Spleen (tissue), 7 donors: Measurements from ENCODE around the gene ZNF701.
"Not testable (repeated sequence)": the region's sequence is repeated elsewhere in the genome, so short reads cannot be mapped to it uniquely, and the experiment has no call there.

ENCODE experiments used
- CTCF ChIP-seq, 11 experiments: fragments of 200-600 bp in 7 of 11; fragments of 450-650 bp in 4 of 11; sonication (generic) in 4 of 11; IDR thresholded peaks in 8 of 11; conservative IDR thresholded peaks in 3 of 11; 1 replicate in 7 of 11; 2 replicates in 4 of 11; pipeline versions ENCODE4 v1.4.0 to v1.8.0; 2016 to 2021; ENCODE audit warnings: antibody characterized with exemption in 11 of 11, inconsistent platforms in 4 of 11, mild to moderate bottlenecking in 1 of 11
- POLR2A ChIP-seq, 3 donors: fragments of 450-650 bp; IDR thresholded peaks; one replicate each; pipeline ENCODE4 v1.5.1; 2017; ENCODE audit warnings: antibody characterized with exemption in 3 of 3, mild to moderate bottlenecking in 1 of 3
- POLR2AphosphoS5 ChIP-seq, 3 donors: sonication (generic); formaldehyde crosslinking; IDR thresholded peaks; one replicate each; pipeline ENCODE4 v1.5.1; 2017; ENCODE audit warnings: antibody characterized with exemption in 3 of 3
- donor health status: DM: no; HTN: no; CAD: no; lungs with moderate emphysema.
- donor health status: DM: no; HTN: no; CAD: no.
- donor health status: DM: no; HTN: no; CAD: no.

- not testable (repeated sequence) for TF ChIP-seq CTCF (IDR thresholded peaks at IDR 0.05 in 8 of 11, conservative IDR thresholded peaks at IDR 0.05 in 3 of 11); POLR2AphosphoS5 (IDR thresholded peaks at IDR 0.05); POLR2A (IDR thresholded peaks at IDR 0.05)
Measured at GRCh38 chr19:52569638-52569999, 468 bp upstream of the ZNF701 start.
